ENCODE results near the gene ODF2L. TPM values are rescaled to one million over a fixed set of nuclear protein-coding genes. Genes with fewer than 3 reads are reported as not detected.

Gene ODF2L
- total and polyA plus RNA-seq, 9 of the 15 experiments (the other 6 are each of a cell fraction or from before 2014, with no cell fraction given) = 2.2 to 6.0 (median 4.7) TPM

GRCh38 chr1:86409416-86410021 lies 13.4 kb upstream of the ODF2L start:
- Histone ChIP-seq H3K9me1 (ENCODE audit: control insufficient read depth, insufficient read depth, low read length) (no peaks in the 10 kb centered on the region), H3K9me3 (replicated peaks; ENCODE audit: control insufficient read depth, insufficient read depth, low read depth, low read length) (no peaks in the 10 kb centered on the region), H3K4me1 (replicated peaks in 1 of 2; ENCODE audit: control insufficient read depth in 2 of 2, insufficient read depth in 2 of 2, low read length in 2 of 2) (peaks cover 0 to 8% of the 10 kb centered on the region in 2 experiments; a peak in 2 of 5 replicates), H3K79me2 (ENCODE audit: control insufficient read depth, insufficient read depth, low read length) (no peaks in the 10 kb centered on the region), H3K36me3 (ENCODE audit: control insufficient read depth, insufficient read depth, low read length) (no peaks in the 10 kb centered on the region), H3K27ac (ENCODE audit: extremely low read depth, low read depth, low read length) (no peak overlapping the region), H3K27me3 (ENCODE audit: control insufficient read depth in 2 of 2, insufficient read depth in 2 of 2, low read length in 2 of 2) (0 out of 5 replicates have a peak, but pooled peaks cover 0 to 5% of the 10 kb centered on the region in 2 experiments), H4K20me1 (replicated peaks; ENCODE audit: control insufficient read depth, insufficient read depth, low read length) (no peaks in the 10 kb centered on the region), H2AFZ (ENCODE audit: low read depth, low read length) (peak overlapping the region; percentile 88), H3K9ac (ENCODE audit: insufficient read depth in 1 of 2, low read depth in 2 of 2, low read length in 2 of 2) (no peak overlapping the region), H3K4me2 (ENCODE audit: insufficient read depth, low read length) (no peak overlapping the region; the same call in 1 of the 2 replicates), H3K4me3 (no peak overlapping the region)
- no TSS peak for BruUV-seq (replicated peaks)
- 27% methylated on average over 6 of the region's 6 CpGs for WGBS (ENCODE audit: insufficient coverage, low coverage, missing lambda C conversion rate)
- in situ Hi-C loops (cut with MboI) = no loop called here
- POLR2A ChIA-PET = no interaction called here
- ATAC-seq (peak; percentile 98), DNase-seq (ENCODE audit: extremely low read depth in 1 of 4, low spot score in 3 of 4) (peak; percentile 44 to 59 (median 52)), FAIRE-seq (peak; percentile 62)
- CTCF ChIA-PET (ENCODE audit: low intra/inter-chr PET ratio) = no interaction called here
- intact Hi-C loops (cut with micrococcal nuclease) = no loop called here
- peak; percentile 44; the same call in 1 of the 2 replicates for TF ChIP-seq MAFG (tag; conservative IDR thresholded peaks at IDR 0.05)
- peak; percentile 72 for TF ChIP-seq DMBX1 (CRISPR knock-in tag; IDR thresholded peaks at IDR 0.05; ENCODE audit: borderline replicate concordance)
- no peak for TF ChIP-seq BCLAF1 (IDR thresholded peaks at IDR 0.05; ENCODE audit: borderline replicate concordance in 1 of 2, control insufficient read depth in 1 of 2, low read depth in 2 of 2, low read length in 1 of 2)
- no peak for TF ChIP-seq MECOM (CRISPR knock-in tag; IDR thresholded peaks at IDR 0.05)
- TF ChIP-seq TFE3 (CRISPR knock-in tag; IDR thresholded peaks at IDR 0.05) = peak; percentile 66
- TF ChIP-seq FOXK2 (conservative IDR thresholded peaks at IDR 0.05 in 1 of 2, IDR thresholded peaks at IDR 0.05 in 1 of 2; ENCODE audit: low read depth in 2 of 2) = 0 out of 4 replicates have a peak, but pooled peaks of 1 of the 2 experiments have one; percentile 31
- TF ChIP-seq CBFA2T2 (conservative IDR thresholded peaks at IDR 0.05) = peak; percentile 58
- peak; percentile 50; the same call in 1 of the 2 replicates for TF ChIP-seq JUND (IDR thresholded peaks at IDR 0.05; ENCODE audit: borderline replicate concordance, low read depth, low read length)
- peak; percentile 54; the same call in 1 of the 3 replicates for TF ChIP-seq JUND (tag; IDR thresholded peaks at IDR 0.05; ENCODE audit: borderline replicate concordance, low read depth, low read length)
- peak; percentile 47; the same call in 1 of the 2 replicates for TF ChIP-seq ZNF395 (CRISPR knock-in tag; IDR thresholded peaks at IDR 0.05)
- no peak for TF ChIP-seq NR2C1 (IDR thresholded peaks at IDR 0.05)
- 0 out of 2 replicates have a peak, but pooled peaks have one; percentile 57 for TF ChIP-seq NR2C1 (tag; IDR thresholded peaks at IDR 0.05)
- TF ChIP-seq DPF2 (IDR thresholded peaks at IDR 0.05) = 0 out of 2 replicates have a peak, but pooled peaks have one; percentile 25
- TF ChIP-seq L3MBTL2 (IDR thresholded peaks at IDR 0.05) = peak; percentile 39; the same call in 1 of the 2 replicates
- TF ChIP-seq SAFB (IDR thresholded peaks at IDR 0.05; ENCODE audit: borderline replicate concordance, low read depth, low read length) = no peak
- TF ChIP-seq CXXC5 (CRISPR knock-in tag; IDR thresholded peaks at IDR 0.05) = 0 out of 2 replicates have a peak, but pooled peaks have one; percentile 18
